HG03097 (cell line): ENCODE measurements around the gene MRC2.
"Not testable (repeated sequence)": the region's sequence is repeated elsewhere in the genome, so short reads cannot be mapped to it uniquely, and the experiment has no call there.

Experiments used
- ATAC-seq: cut with Tn5 transposase; IDR thresholded peaks from one replicate; pipeline ENCODE4 v1.9.1; 2021; ENCODE audit not compliant: unreplicated experiment, low FRiP score

MRC2 gene

DNA sequence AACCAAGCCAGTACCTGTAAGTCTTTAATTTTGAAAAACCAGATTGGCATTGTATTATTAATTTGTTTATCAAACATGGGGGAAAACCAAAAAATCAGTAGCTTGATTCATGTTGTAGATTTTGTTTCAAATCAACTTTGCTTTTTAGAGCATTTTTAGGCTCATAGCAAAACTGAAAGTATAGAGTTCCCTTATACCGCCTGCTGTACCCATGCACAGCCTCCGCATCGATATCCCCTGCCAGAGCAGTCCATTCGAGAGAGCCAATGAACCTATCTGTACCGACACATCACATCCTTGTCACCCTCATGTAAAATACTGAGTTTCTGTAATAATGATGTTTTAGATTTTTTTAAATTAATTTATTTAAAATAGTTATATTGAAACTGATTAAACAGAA, 16.2 kb upstream of the MRC2 start:
- ATAC-seq = no peak

DNA sequence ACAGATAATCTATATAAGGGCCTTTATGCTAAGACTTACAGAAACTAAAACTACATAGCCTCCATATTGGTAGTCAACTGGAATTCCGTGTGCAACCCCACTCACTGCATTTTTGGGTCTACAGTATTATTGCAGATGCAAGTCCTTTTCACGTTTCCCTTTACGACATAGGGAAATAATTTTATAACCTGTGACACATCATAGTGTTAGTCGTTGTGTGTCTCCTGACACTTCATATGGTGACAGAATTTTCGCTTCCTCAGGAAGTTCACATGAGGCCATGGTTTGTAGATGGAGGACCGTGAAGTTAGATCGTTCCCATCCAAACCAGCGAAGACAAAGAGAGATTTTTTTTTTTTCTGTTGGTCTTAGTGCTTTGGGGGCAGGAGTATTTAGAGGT, 15.7 kb upstream of the MRC2 start:
- ATAC-seq = no peak

DNA sequence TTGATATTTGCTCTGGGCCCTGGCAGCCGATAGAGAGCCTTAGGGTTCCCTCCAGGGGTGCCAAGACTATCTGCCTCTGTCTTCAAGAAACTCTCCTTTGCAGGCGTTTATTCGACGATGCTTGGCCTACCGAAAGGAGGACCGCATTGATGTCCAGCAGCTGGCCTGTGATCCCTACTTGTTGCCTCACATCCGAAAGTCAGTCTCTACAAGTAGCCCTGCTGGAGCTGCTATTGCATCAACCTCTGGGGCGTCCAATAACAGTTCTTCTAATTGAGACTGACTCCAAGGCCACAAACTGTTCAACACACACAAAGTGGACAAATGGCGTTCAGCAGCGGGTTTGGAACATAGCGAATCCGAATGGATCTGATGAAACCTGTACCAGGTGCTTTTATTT, 15.2 kb upstream of the MRC2 start:
- not testable (repeated sequence) for ATAC-seq

DNA sequence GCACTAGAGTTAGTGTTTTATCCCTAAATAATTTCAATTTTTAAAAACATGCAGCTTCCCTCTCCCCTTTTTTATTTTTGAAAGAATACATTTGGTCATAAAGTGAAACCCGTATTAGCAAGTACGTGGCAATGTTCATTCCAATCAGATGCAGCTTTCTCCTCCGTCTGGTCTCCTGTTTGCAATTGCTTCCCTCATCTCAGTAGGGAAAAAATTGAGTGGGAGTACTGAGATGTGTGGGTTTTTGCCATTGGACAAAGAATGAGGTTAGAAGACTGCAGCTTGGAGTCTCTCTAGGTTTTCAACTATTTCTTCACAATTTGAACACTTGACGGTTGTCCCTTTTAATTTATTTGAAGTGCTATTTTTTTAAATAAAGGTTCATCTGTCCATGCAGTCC, 14.4 kb upstream of the MRC2 start:
- not testable (repeated sequence) for ATAC-seq

DNA sequence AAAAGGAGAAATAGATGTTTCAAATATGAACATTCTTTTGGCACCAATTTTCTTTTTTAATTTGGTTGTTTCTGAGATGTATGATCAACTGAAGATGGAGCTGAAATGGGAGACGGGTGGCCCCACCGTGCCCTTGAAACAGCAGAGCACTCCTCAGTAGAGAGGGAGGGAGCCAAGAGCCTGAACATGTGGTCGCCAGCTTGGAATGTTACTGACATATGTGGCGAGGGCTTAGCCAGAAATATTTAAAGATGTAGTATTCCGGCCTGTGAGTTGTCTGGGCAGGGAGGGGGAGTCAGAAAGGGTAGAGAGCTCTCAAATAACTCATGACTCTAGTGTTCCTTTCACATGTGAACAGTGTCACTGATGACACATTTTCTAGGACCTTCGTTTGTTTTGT, 13.3 kb upstream of the MRC2 start:
- no peak for ATAC-seq

DNA sequence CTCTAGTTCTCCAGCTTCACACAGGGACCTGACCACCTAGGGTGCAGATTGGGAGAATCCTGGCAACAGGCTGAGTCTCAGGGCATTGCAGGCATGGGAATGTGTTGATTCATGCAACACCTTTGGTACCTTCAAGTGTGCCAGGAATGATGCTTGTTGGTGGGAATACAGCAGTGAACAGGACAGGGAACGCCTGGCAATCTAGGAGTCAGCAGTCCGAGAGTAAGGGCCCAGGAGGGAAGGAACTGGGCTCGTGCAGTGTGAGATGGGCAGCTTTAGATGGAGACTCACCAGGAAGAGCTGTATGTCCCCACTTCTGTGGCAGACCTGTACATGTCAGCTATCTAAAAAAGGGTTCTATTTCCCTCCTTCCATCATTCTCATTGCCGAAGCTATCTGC, 12.0 kb upstream of the MRC2 start:
- no peak for ATAC-seq

DNA sequence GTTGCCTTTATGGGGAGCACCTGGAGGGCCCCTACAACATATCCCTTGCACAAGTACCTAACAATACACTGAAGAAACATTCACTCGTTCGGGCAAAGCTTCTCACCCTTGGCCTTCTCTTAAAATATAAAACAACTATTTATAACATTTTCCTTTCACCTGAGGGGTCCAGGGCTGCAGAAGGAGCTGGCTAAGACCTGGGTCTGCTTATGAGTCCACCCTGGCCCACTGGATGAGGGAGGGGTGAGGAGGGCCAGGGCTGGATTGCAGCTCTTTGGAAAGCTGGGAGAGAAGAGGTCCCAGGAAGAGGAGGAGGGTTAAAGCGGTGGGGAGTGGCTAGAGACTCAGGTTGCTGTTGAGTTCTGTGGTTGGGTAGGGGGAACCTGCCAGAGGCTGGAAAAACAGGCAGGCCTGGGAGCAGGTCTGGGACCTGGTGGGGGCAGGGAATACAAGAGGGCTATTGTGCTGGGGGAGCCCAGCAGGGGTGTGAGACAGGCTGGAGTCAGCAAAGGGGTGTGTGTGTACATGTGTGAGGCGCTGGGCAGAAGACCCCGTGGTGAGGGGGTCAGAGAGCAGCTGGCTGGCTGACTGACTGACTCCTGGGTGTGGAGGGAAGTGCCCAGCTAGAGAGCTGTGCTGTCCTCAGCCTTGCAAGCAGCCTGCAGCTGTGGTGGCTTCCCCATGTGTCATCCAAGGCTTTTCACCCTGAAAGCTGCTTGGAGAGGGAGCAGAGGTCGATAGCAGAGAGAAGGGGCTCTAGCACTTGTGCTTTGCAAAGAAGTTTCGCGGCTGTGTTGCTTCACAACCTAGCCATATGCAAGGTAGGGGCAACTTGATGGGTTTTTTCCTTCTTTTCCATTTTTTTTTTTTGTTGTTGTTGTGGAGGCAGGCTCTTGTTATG, 10.2 kb upstream of the MRC2 start:
- no peak for ATAC-seq

DNA sequence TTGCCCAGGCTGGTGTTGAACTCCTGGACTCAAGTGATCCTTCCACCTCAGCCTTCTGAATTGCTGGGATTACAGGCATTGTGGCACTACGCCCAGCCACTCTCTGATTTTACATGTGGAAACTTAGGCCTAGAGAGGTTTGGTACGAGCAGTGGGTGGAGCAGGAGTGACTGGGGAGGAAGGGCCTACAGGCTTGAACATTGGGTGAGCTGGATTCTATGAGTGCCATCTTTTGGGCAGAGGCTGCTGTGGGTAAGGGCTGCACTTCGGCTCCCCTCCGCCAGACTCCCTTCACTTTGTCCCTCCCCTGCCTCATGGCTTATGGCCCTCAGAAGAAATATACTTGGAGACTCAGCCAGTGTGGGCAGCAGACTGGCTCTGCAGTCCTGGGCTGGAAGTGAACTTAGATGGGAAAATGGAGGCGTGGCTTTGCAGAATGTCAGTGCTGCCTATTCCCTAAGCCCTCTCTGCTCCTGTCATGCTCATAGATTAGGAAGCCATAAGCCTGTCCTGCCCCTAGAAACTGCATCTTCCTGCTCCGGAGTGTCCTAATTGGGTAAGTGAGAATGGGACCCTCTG, 9.5 kb upstream of the MRC2 start:
- ATAC-seq = no peak

DNA sequence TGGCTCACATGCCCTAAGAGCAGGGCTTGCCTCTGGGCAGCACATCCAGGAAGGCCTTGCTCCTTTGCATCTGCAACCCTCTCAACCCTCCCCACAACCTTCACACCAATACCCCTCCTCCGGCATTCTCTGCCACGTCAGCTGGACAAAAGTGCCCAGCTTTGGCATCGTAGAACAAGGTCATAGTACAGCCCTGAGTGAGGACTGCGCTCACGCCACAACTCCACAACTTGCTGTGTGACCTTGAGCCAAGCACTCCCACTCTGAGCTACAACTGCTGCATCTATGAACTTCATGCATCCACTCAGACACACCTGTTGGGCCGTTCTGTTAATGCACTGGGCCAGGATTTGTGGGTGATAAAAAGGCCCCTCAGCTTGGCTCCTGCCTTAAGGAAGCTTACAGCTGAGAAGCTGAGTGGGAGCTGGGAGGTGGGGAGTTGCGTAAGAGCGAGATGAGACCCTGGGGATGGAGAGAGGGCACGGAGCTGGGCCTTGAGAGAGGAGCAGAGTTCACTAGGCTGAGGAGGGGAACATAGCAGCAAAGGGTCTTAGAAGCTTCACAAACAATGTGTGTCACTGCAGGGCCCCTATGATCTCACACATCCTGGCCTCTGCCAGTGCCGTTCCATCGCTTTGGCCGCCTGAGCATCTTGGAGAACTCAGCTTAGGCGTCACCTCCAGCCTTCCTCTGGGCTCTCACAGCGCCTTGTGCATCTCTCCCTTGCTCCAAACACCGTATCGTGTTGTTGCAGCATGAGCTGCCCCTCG, 8.6 kb upstream of the MRC2 start:
- ATAC-seq = no peak

DNA sequence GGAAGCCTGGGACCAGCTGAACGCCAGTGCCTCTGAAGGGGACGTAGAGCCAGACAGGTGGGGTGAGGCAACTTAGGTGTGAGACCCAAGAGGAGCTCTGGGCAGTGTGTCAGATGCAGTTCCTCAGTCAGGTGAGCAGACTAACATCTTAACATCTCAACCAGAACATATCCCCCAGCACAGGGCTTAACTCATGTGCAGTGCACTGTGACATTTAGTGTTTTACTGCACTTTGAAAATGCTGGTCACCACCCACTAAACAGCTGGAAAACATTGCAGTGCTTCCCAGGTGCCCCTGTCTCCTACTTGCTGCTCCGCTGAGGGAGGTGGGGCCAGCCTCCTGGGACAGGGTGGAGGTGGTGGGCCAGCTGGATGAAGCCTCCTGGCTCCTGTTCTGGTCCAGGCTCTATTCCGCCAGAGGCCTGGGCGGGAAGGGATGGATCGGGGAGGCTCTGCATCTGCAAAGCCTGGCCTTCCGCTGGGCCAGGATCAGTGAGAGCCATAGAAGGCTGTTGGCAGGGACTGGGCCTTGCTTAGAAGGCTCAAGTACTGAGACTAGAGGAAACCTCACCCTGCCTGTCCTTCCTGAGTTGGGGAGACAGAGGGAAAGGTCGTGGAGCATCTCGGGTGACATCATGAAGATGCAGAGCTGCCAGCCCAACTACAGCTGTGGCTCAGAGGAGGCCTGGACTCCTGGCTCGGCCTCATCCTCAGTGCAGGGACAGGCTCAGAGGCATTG, 7.9 kb upstream of the MRC2 start:
- ATAC-seq = no peak

DNA sequence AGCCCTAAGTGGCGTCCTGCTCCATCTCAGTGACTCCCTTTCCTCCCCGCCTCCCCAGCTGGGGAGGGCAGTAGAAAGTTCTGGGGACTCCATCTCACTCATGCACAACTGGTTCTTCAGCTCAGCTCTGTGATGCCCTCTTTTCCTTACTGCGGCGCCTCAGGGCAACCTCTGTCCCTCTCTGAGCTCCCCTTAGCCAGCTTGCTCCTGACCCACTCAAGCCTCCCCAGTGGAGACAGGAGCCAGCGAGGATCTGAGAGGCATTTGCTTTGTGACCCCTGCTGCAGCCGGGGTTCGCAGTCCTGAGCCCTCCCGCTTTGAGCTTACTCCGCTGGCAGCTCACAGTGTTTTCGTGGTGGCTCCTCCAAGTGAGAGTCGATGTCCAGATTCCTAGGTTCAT, 6.2 kb upstream of the MRC2 start:
- no peak for ATAC-seq

DNA sequence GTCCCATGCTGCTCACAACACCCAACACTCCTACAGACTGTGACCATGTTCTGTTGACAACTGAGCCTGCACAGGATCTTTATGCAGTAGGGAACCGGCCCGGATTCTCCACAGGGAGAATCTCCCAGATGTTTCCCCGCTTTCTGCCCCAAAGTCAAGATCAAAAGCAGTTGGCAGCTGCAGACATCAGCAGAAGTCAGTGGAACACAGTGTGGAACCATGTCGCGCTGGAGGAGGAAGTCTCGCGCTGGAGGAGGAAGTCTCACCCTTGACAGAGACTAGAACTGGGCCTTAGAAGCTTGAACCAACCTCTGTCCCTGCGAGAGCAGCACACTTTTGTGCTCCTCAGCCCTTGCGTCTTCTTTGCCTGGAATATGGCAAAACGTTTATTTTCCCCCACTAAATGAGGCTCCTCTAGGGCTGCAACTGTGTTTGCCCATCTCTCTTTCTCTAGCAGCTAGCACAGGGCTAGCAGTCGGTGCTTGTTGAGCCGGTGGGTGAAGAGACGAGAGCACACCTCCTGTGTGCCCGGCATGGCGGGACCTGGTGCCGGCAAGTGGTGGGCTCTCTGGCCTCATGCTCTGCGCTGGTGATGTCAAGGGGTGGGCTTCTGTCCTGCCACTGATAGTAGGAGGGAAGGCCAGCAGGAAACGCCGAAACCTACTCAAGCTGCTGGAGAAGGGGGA, 2.1 kb upstream of the MRC2 start:
- no peak for ATAC-seq

DNA sequence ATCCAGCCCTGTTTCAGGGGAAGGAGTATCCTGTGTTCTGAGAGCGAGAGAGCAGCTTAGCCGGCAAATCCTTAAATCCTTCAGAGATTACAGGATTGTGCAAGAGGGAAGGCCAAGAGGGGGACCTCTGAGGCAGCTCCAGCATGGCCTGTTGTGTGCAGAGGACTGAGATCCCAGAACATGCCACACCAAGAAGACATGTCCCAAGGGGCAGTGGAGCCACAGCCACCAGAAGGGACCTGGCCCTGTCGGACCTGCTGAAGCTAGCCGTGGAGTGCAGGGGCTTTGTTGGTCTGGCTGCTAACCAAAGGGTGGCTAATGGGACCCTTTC, 1.6 kb upstream of the MRC2 start:
- no peak for ATAC-seq

DNA sequence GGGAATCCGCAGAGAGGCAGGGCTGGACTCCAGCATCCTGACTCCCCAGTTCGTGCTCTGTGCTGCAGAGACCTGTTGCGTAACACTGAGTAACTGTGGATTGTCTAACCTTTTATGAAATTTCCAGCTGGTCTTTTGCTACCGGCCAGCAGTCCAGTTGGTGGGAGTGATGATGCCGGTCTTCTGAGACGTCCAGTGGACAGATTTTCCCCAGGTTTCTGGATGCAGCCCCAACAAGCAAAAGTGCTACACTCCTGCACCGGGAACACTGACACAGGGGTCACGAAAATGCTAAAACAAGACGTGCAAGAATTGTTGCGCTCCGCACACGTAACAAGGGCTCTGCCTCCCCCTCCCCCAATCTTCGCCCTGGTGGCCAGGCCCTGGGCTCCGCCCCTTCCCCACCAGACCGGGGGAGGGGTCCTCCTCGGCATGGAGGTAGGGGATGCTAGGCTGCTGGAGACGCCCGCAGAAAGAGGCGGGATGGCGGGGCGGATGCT, 701 bp upstream of the MRC2 start:
- ATAC-seq = no peak

DNA sequence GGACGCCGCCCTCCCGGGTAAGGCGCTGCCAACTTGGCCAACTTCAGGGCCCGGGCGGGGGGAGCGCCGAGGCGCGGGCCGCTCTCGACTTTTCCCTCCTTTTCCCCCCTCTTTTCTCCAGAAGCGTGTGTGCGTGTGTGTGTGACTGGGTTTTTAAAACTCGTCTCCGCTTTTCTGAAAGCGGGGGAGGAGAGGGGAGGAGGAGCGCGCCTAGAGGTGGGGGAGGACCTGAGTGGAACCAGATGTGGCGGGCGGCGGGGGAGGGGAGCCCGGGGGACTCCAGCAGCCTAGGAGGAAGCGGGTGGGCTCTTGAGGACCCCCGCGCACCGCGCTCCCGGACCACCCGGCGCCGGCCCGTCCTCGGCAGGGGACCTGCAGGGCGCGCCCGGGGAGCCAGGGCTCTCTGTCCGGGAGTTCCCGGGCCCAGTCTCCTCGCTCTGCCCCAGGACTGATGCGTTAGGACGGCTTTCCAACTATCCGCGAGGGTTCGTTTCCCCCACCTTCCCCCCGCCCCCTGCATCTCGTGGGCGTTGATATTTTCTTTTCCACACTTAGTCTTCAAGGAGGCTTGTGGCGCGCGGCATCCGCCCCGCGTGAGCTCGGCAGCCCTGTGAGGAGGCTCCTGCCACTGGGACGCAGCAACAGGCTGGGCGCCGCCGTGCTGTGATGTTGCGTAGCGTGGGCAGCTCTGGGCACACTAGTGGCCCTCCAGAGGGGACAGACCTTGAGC, 599 bp downstream of the MRC2 start:
- ATAC-seq = no peak

DNA sequence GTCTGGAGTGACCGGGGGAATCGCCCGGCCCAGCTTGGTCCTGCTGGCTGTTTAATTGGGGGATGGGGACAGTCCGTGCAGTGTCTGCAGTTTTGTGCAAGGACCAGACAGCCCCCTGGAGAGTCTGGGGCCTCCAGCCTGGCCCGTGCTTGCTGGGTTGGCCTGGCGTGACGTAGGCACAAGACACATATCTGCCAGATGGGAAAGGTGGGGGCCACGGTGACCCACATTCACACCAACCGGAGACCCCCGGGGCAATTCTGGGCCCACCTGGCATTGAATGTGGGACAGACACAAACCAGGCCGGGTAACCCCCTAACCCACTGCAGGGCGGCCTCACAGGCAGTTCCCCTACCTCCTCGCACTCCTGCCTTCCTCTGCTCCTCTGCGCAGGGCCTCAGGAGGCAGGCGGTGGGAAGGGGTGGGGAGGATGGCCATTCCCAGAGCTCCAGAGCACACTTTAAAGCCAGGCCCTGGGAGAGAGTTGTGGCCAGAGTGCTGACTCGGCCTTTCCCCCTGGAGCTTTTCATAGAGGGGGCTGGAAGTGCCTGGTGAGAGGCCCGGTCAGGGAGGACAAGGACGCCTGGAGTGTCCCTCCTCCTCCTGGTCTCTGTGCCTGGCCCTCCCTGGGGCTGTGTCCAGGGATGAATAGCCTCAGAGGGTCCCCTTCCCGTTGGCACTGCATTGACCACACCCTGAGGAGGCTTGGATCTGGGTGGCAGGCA, 1.5 kb downstream of the MRC2 start:
- no peak for ATAC-seq

DNA sequence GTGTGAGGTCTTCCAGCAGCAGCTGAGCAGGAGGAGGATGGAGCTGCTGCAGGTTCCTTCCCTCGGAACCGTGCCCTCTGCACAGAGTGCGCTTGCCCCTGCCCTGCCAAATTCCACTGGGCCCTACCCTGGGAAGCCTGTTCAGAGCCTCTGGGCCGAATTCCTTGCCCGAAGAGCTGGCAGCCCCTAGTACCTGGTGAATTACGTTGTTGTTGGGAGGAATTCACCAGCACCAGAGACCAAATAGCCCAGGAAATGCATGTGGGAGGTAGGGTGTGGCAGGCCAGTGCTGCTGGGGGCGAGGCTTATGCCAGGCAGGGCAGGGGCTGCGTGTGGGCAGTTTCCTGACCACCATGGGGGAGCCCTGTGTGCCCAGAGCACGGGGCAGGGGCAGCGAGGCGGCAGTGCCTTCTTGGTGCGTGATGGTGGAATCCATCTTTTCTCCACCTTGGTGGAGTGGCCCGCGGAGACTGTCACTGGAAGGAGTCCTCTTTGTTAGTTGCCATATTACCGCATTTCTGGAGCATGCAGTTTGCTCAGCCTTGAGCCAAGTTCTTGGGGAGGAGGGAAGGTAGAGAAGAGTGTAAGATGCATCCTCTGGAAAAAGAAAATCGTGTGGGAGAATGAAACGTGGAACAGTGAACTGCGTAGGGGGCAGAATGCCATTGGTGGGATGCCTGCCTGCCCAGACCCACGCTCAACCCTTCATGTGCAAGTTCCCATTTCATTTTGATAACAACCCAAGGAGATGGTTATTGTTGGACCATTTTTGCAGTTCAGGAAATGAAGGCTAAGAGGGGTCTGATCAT, 2.3 kb downstream of the MRC2 start:
- ATAC-seq = no peak

DNA sequence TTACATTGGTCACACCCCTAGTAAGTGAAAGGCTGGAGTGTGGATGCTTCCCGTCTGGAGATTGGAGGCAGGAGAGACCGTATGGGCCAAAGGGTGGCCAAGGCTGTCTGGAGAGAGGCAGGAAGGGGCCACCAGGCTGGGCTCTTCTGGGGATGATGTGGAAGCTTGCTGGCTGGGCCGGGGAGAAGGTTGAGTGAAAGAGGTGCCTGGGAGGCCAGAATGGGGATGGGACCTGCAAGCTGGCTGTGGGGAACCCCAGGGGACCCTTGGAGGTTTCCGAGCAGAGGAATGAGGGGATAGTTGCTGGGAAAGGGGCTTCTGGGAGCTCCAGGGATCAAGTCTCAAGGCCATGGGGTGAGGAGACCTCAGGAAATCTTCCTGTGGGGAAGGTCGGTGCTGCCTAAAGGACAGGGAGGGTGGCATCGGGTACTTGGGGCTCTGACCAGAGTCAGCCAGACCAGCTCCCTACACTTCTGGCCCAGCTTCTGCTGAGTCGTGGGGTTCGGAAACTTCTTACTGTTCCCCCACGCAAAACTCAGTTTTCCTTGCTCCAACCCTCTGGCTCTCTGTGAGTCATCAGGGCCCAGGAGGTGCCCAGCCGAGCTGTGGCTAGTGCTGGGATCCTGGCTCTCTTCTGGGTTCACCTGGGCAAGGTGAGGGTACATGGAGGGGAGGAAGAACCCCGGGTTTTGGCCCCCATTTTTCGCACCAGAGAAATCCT, 3.1 kb downstream of the MRC2 start:
- ATAC-seq = no peak
